Stimulated activated CD8-positive, alpha-beta memory T cell treated with anti-CD3 and anti-CD28 coated beads, Interleukin-7, amount 100 ng/mL, for 4 hours (primary cell): Measurements from ENCODE around the gene YAP1.

Experiments
- DNase-seq, 2 donors: peaks; one replicate each; pipeline ENCODE4 v3.0.0-alpha.2; 2020; ENCODE audit warnings: low read depth in 2 of 2

YAP1 gene

DNA sequence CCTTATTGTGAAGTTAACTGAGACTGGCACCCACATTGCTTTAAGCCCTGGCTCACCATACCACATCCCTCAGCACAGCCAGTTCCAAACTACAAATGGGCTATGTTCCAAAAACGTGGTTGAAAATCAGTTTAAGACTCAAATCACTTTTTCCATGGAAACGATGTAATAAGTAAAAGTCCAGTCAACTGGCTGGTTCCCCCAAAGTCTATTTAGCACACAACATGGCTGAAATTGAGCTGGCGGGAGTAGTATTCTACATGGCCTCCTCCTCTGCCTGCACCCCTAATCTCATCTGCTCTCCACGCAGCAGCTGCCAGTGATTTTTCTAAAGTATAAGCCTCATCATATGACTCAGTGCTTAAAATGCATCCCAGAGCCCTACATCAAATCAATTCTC, 166.1 kb downstream of the YAP1 start:
- DNase-seq, result no peak

GRCh38 chr11:102276783-102277182, 166.5 kb downstream of the YAP1 start:
- no peak for DNase-seq

DNA sequence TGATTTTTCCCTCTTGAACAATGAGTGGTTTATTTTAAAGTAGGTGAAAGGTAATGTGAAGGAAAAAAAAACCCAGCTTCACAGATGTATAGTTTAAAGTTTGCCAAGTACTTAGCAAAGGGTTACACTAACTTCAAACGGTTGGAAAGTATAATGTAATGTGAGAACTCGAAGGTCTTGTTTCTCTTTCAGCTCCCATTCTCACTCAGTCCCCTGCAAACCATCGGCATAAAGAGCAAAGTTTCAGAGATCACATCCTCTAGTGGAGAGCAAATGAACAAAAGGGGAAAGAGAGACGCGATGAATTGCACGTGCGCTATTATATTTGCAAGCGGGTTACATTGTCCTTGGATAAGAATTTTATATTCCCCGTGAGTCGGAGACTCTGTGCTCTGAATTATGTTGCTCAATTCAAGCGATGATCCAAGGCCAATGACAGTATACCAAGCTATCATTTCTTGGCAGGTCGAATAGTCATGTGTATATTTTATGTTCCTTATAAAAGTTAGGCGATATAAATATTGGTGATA, 169.5 kb downstream of the YAP1 start:
- DNase-seq, result no peak

GRCh38 chr11:102280245-102280833, 170.1 kb downstream of the YAP1 start:
- no peak for DNase-seq
